HEK293 (cell line): ENCODE measurements around the gene DDX49.

Source experiments
- CTCF ChIA-PET: fragments of 350-600 bp; formaldehyde crosslinking; extraction: SDS; loops from one replicate; lab custom pipeline; 2021; ENCODE audit warnings: antibody characterized with exemption; lab: Yijun Ruan, JAX
- POLR2A ChIA-PET: fragments of 300-600 bp; formaldehyde crosslinking; extraction: SDS; loops from one replicate; lab custom pipeline; 2020; ENCODE audit warnings: antibody characterized with exemption, inconsistent platforms; lab: Yijun Ruan, JAX
- H3K27ac ChIP-seq: fragments of 200-500 bp; sonication (Bioruptor generic); 2 replicates; pipeline ENCODE4 v1.5.1; 2014; ENCODE audit warnings: low read depth, low read length, control low read depth, inconsistent platforms; ENCODE audit errors: extremely low read depth
- H3K36me3 ChIP-seq, 2 experiments: fragments of 200-500 bp in 1 of 2; sonication (Bioruptor generic) in 1 of 2; 1 replicate in 1 of 2; 2 replicates in 1 of 2; pipeline ENCODE4 v1.5.1; 2014 to 2017; ENCODE audit warnings: inconsistent platforms in 2 of 2, low read length in 2 of 2; ENCODE audit not compliant: control insufficient read depth in 2 of 2, insufficient read depth in 1 of 2
- H3K4me1 ChIP-seq: fragments of 200-500 bp; sonication (Bioruptor generic); 2 replicates; pipeline ENCODE4 v1.5.1; 2014; ENCODE audit warnings: mild to moderate bottlenecking, low read length, inconsistent platforms; ENCODE audit not compliant: control insufficient read depth, insufficient read depth
- H3K4me3 ChIP-seq: 2 replicates; pipeline ENCODE4 v1.5.1; 2011; ENCODE audit warnings: low read depth, mild to moderate bottlenecking, control low read depth, low read length, moderate library complexity
- H3K9me3 ChIP-seq: fragments of 200-500 bp; sonication (Bioruptor generic); 2 replicates; pipeline ENCODE4 v1.5.1; 2014; ENCODE audit warnings: low read depth, low read length, inconsistent platforms; ENCODE audit not compliant: control insufficient read depth, insufficient read depth
- GLI2 ChIP-seq: fragments of 450-650 bp; formaldehyde crosslinking; IDR thresholded peaks from 2 replicates; pipeline ENCODE4; 2017; ENCODE audit warnings: missing biosample characterization, missing genetic modification characterization, low read depth, borderline replicate concordance
- KLF8 ChIP-seq: fragments of 450-650 bp; formaldehyde crosslinking; IDR thresholded peaks from 2 replicates; pipeline ENCODE4 v1.5.1; 2016; ENCODE audit warnings: missing biosample characterization, missing genetic modification characterization
- PBX3 ChIP-seq: sonication (generic); formaldehyde crosslinking; IDR thresholded peaks from 2 replicates; pipeline ENCODE4 v1.8.1; 2022; ENCODE audit warnings: mild to moderate bottlenecking, moderate library complexity, missing genetic modification reagents
- TRIM28 ChIP-seq: IDR thresholded peaks from 2 replicates; pipeline ENCODE4 v1.6.1; 2011; ENCODE audit warnings: low read length, control low read depth, borderline replicate concordance
- ZBTB8A ChIP-seq: fragments of 450-650 bp; formaldehyde crosslinking; IDR thresholded peaks from 2 replicates; pipeline ENCODE4 v1.5.1; 2016; ENCODE audit warnings: missing biosample characterization, missing genetic modification characterization
- ZNF133 ChIP-seq: fragments of 450-650 bp; formaldehyde crosslinking; IDR thresholded peaks from 2 replicates; pipeline ENCODE4 v1.5.1; 2016; ENCODE audit warnings: missing biosample characterization, missing genetic modification characterization
- ZNF223 ChIP-seq: fragments of 450-650 bp; formaldehyde crosslinking; IDR thresholded peaks from 2 replicates; pipeline ENCODE4 v1.5.1; 2016; ENCODE audit warnings: missing biosample characterization, missing genetic modification characterization
- ZNF341 ChIP-seq: fragments of 450-650 bp; formaldehyde crosslinking; IDR thresholded peaks from 2 replicates; pipeline ENCODE4; 2016; ENCODE audit warnings: low read depth, missing biosample characterization, missing genetic modification characterization
- ZNF354C ChIP-seq: fragments of 450-650 bp; formaldehyde crosslinking; IDR thresholded peaks from 2 replicates; pipeline ENCODE4 v1.5.1; 2016; ENCODE audit warnings: missing biosample characterization, missing genetic modification characterization, low read depth, borderline replicate concordance
- ZNF548 ChIP-seq: fragments of 450-650 bp; formaldehyde crosslinking; IDR thresholded peaks from 2 replicates; pipeline ENCODE4 v1.5.1; 2016; ENCODE audit warnings: missing biosample characterization, missing genetic modification characterization
- ZNF658 ChIP-seq: fragments of 450-650 bp; formaldehyde crosslinking; IDR thresholded peaks from 2 replicates; pipeline ENCODE4; 2016; ENCODE audit warnings: missing biosample characterization, missing genetic modification characterization
- ZNF670 ChIP-seq: fragments of 450-650 bp; formaldehyde crosslinking; IDR thresholded peaks from 2 replicates; pipeline ENCODE4 v1.5.1; 2016; ENCODE audit warnings: missing biosample characterization, missing genetic modification characterization, low read depth
- ZNF747 ChIP-seq: fragments of 450-650 bp; formaldehyde crosslinking; IDR thresholded peaks from 2 replicates; pipeline ENCODE4 v1.5.1; 2016; ENCODE audit warnings: missing biosample characterization, missing genetic modification characterization
- ZNF776 ChIP-seq: fragments of 450-650 bp; formaldehyde crosslinking; IDR thresholded peaks from 2 replicates; pipeline ENCODE4 v1.5.0; 2017; ENCODE audit warnings: missing biosample characterization, missing genetic modification characterization, borderline replicate concordance
- ZSCAN30 ChIP-seq: fragments of 450-650 bp; IDR thresholded peaks from 2 replicates; pipeline ENCODE4 v1.5.1; 2018; ENCODE audit warnings: missing biosample characterization, mild to moderate bottlenecking, missing genetic modification characterization, moderate library complexity
- TF ChIP-seq, protein P1 (sequence below): fragments of 450-650 bp; formaldehyde crosslinking; IDR thresholded peaks from 2 replicates; pipeline ENCODE4 v1.5.1; 2016; ENCODE audit warnings: missing biosample characterization, missing genetic modification characterization
- TF ChIP-seq, protein P2 (sequence below): fragments of 450-650 bp; formaldehyde crosslinking; IDR thresholded peaks from 2 replicates; pipeline ENCODE4 v1.5.1; 2017; ENCODE audit warnings: missing biosample characterization, missing genetic modification characterization

DDX49 gene

GRCh38 chr19:18871543-18871942 lies 48.0 kb upstream of the DDX49 start:
- H3K4me3 ChIP-seq, result no peak overlapping the region
- no peak for TF ChIP-seq ZNF658 (tag by site-specific recombination)
- peak; percentile 44 for TF ChIP-seq ZBTB8A
- TF ChIP-seq ZNF341, result peak; percentile 60; the same call in 1 of the 2 replicates
- TF ChIP-seq TRIM28, result peak; percentile 12; the same call in 1 of the 2 replicates
- TF ChIP-seq ZNF223 (tag by site-specific recombination), result no peak
- TF ChIP-seq, all 188 proteins: peak for 3
- Histone ChIP-seq H3K4me1 (peaks cover 5% of the 10 kb centered on the region), H3K9me3 (no peaks in the 10 kb centered on the region), H3K27ac (no peak overlapping the region), H3K36me3 (peaks cover 4 to 46% of the 10 kb centered on the region in 2 experiments; a peak in 2 of 3 replicates)
- POLR2A ChIA-PET, result interaction anchor here (1.2 kb wide), 1 partner anchor 8 kb away, joined by 7 read pairs; no protein-coding TSS in a partner anchor
- CTCF ChIA-PET, result interaction anchor here (0.7 to 1.6 kb wide), 3 partner anchors 8 to 15 kb away, joined by 3 to 5 read pairs (median 4); no protein-coding TSS in a partner anchor

- Histone ChIP-seq H3K36me3 (peaks cover 7 to 58% of the 10 kb centered on the region in 2 experiments; a peak in 2 of 3 replicates), H3K4me3 (no peak overlapping the region), H3K27ac (no peak overlapping the region), H3K9me3 (no peaks in the 10 kb centered on the region), H3K4me1 (peaks cover 5% of the 10 kb centered on the region)
- ChIA-PET POLR2A (interaction anchor here (0.6 to 1.4 kb wide), 4 partner anchors 26 to 112 kb away, joined by 3 read pairs; partner anchors contain the start of genes COPE and DDX49), CTCF (interaction anchor here (0.6 to 3.4 kb wide), 7 partner anchors 10 to 263 kb away, joined by 3 to 32 read pairs (median 3); partner anchors contain the start of gene TMEM59L)
- TF ChIP-seq ZNF223 (tag by site-specific recombination) (no peak), ZNF548 (tag by site-specific recombination) (no peak), ZNF670 (tag by site-specific recombination) (no peak), ZNF133 (no peak), ZNF354C (tag by site-specific recombination) (no peak), ZNF747 (tag by site-specific recombination) (no peak)
- TF ChIP-seq, protein P1, sequence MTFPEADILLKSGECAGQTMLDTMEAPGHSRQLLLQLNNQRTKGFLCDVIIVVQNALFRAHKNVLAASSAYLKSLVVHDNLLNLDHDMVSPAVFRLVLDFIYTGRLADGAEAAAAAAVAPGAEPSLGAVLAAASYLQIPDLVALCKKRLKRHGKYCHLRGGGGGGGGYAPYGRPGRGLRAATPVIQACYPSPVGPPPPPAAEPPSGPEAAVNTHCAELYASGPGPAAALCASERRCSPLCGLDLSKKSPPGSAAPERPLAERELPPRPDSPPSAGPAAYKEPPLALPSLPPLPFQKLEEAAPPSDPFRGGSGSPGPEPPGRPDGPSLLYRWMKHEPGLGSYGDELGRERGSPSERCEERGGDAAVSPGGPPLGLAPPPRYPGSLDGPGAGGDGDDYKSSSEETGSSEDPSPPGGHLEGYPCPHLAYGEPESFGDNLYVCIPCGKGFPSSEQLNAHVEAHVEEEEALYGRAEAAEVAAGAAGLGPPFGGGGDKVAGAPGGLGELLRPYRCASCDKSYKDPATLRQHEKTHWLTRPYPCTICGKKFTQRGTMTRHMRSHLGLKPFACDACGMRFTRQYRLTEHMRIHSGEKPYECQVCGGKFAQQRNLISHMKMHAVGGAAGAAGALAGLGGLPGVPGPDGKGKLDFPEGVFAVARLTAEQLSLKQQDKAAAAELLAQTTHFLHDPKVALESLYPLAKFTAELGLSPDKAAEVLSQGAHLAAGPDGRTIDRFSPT, result no peak
Measured at GRCh38 chr19:18875726-18876125, 43.8 kb upstream of the DDX49 start.

- Histone ChIP-seq H3K27ac (no peak overlapping the region), H3K4me3 (no peak overlapping the region), H3K9me3 (no peaks in the 10 kb centered on the region), H3K36me3 (peaks cover 16 to 68% of the 10 kb centered on the region in 2 experiments; a peak in 2 of 3 replicates), H3K4me1 (peaks cover under 1% of the 10 kb centered on the region; the same call in 1 of the 2 replicates)
- POLR2A ChIA-PET, result no interaction called here
- TF ChIP-seq ZNF776 (tag by site-specific recombination) (no peak), PBX3 (CRISPR knock-in tag) (no peak), ZSCAN30 (no peak), GLI2 (tag by site-specific recombination) (no peak), TRIM28 (peak; percentile 55; the same call in 1 of the 2 replicates), KLF8 (tag by site-specific recombination) (no peak)
- TF ChIP-seq, protein P2, sequence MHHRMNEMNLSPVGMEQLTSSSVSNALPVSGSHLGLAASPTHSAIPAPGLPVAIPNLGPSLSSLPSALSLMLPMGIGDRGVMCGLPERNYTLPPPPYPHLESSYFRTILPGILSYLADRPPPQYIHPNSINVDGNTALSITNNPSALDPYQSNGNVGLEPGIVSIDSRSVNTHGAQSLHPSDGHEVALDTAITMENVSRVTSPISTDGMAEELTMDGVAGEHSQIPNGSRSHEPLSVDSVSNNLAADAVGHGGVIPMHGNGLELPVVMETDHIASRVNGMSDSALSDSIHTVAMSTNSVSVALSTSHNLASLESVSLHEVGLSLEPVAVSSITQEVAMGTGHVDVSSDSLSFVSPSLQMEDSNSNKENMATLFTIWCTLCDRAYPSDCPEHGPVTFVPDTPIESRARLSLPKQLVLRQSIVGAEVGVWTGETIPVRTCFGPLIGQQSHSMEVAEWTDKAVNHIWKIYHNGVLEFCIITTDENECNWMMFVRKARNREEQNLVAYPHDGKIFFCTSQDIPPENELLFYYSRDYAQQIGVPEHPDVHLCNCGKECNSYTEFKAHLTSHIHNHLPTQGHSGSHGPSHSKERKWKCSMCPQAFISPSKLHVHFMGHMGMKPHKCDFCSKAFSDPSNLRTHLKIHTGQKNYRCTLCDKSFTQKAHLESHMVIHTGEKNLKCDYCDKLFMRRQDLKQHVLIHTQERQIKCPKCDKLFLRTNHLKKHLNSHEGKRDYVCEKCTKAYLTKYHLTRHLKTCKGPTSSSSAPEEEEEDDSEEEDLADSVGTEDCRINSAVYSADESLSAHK (tag by site-specific recombination), result peak; percentile 62
- TF ChIP-seq, all 188 proteins: peak for 2
- CTCF ChIA-PET, result interaction anchor here (3.4 kb wide), 1 partner anchor 11 kb away, joined by 32 read pairs; no protein-coding TSS in a partner anchor
Measured at GRCh38 chr19:18876865-18877264, 42.6 kb upstream of the DDX49 start.
